ENCODE measurements around the gene STS.

DNA sequence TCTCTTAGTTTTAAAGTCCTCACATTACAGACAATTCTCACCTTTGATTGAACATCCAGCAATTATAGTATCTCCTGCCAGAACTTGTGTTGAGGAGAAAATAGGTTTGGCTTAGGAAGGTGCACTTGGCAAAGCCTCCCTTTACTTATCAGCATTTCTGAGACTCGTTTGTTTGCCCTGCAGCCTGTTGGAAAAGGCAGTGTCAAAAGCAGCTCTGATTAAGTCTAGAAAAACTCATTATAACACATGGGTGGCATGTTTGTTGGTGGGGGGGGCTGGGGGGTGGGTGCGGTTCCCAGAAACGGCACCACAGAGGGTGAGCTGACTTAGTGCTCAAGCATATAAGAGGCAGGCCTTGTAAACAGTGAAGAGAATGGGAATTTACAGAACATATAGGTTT lies 22.1 kb downstream of the STS start:
- TF ChIP-seq CTCF (IDR thresholded peaks at IDR 0.05) (no peak), POLR2A (IDR thresholded peaks at IDR 0.05) (no peak), POLR2AphosphoS5 (IDR thresholded peaks at IDR 0.05) (no peak)

Measured in transverse colon (tissue), 4 donors.